ENCODE measurements around the gene SEC31A.
"Not testable (repeated sequence)": the region's sequence is repeated elsewhere in the genome, so short reads cannot be mapped to it uniquely, and the experiment has no call there.

The SEC31A gene

DNA sequence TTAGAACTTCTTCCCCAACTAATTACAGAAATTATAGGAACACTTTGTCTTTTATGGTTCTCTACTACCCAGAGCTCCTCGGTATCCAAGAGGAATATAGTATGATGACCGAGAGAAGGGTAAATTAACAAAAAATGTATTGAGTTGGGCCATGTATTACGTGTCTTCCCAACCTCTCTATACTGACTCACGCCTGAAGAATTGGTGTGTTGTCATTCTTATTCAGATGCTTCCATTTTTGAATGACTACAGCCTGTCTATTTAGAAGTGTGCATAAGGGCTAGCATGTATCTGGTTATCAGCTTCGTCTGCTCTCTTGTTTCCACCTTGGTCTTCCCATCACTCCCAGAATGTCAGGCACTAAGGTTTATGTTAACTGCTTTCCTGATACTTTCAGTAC is 67.9 kb downstream of the SEC31A start:
- H3K4me3 ChIP-seq (ENCODE audit: low read depth, low read length) = no peak overlapping the region
- TF ChIP-seq, protein P1, sequence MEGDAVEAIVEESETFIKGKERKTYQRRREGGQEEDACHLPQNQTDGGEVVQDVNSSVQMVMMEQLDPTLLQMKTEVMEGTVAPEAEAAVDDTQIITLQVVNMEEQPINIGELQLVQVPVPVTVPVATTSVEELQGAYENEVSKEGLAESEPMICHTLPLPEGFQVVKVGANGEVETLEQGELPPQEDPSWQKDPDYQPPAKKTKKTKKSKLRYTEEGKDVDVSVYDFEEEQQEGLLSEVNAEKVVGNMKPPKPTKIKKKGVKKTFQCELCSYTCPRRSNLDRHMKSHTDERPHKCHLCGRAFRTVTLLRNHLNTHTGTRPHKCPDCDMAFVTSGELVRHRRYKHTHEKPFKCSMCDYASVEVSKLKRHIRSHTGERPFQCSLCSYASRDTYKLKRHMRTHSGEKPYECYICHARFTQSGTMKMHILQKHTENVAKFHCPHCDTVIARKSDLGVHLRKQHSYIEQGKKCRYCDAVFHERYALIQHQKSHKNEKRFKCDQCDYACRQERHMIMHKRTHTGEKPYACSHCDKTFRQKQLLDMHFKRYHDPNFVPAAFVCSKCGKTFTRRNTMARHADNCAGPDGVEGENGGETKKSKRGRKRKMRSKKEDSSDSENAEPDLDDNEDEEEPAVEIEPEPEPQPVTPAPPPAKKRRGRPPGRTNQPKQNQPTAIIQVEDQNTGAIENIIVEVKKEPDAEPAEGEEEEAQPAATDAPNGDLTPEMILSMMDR (IDR thresholded peaks at IDR 0.05; ENCODE audit: low read depth, low read length) = no peak

DNA sequence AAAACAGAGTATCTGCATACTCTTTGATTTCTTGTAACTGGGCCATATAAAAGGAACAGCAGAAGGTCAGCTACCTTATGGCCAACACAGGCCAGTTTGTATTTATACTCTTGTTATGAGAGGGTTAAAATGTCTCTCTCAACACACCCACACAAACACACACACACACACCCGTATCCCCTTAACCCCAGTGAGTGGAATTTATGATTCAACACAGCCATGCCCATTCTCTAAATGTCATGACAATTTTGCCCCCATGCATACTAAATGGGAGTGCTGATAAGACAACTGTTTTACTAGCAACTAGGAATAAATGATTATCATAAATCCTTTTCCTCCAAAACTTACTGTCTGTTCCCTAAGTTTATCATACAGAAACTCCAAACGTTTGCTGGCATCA is 70.3 kb downstream of the SEC31A start:
- TF ChIP-seq, protein P1 (IDR thresholded peaks at IDR 0.05; ENCODE audit: low read depth, low read length) = no peak
- no peak overlapping the region for H3K4me3 ChIP-seq (ENCODE audit: low read depth, low read length)

- no peak overlapping the region for H3K4me3 ChIP-seq (ENCODE audit: low read depth, low read length)
- TF ChIP-seq, protein P1 (IDR thresholded peaks at IDR 0.05; ENCODE audit: low read depth, low read length) = no peak
Measured at GRCh38 chr4:82818664-82819662, 72.0 kb downstream of the SEC31A start.

GRCh38 chr4:82816874-82817273 is 74.1 kb downstream of the SEC31A start:
- H3K4me3 ChIP-seq (ENCODE audit: low read depth, low read length) = not testable (repeated sequence)

DNA sequence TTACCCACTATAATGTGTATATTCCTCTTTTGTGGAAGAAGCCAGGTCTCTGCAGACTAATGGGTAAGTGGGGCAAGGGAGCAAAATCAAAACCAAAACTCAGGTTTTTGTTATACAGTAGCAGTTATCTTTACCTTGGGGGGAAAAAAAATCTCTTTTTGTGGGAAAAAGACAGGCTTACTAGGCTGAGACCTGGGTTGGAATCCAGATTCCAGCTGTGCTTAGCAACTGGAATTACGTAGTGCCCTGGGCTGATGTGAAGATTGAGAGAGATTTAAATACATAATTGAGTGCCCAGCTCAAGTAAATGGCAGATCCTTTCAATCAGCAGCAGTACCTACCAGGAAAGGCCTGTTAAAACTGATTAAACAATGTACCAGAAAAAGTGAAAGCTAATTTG is 76.9 kb downstream of the SEC31A start:
- TF ChIP-seq, protein P1 (IDR thresholded peaks at IDR 0.05; ENCODE audit: low read depth, low read length) = no peak
- H3K4me3 ChIP-seq (ENCODE audit: low read depth, low read length) = no peak overlapping the region

DNA sequence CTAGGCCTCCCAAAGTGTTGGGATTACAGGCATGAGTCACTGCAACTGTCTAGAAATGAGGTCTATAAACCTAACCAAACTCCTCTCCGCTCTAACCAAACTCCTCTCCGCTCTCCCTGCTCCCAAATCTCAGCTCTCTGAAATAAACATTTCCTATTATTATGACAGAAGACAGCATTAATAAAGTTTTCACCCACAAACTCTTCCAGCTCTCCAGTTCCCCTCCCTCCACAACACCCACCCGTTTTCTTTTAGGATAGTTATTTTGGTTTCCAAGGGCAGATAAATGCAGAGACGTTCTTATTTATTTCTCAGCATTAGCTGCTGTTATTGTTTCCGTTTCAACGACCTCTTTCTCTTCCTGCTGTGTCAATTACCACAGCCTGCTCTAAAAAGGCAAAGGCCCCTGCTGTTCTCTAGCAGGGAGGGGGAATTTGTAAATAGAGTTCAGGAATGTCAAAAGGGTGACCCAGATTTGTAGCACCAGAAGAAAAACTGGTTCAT is 79.1 kb downstream of the SEC31A start:
- TF ChIP-seq, protein P1 (IDR thresholded peaks at IDR 0.05; ENCODE audit: low read depth, low read length) = no peak
- no peak overlapping the region for H3K4me3 ChIP-seq (ENCODE audit: low read depth, low read length)

- H3K4me3 ChIP-seq (ENCODE audit: low read depth, low read length) = no peak overlapping the region
Measured at GRCh38 chr4:82811392-82811791, 79.6 kb downstream of the SEC31A start.

More at GRCh38 chr4:82811392-82811791, 79.6 kb downstream of the SEC31A start:
- TF ChIP-seq, protein P1 (IDR thresholded peaks at IDR 0.05; ENCODE audit: low read depth, low read length) = no peak
